Muscle layer of colon (tissue), 2 donors: Measurements from ENCODE around the gene HCN1.

Source experiments
- H3K27ac ChIP-seq: one replicate; pipeline ENCODE4 v1.7.0; 2013; ENCODE audit warnings: low read depth, mild to moderate bottlenecking, low read length, moderate library complexity
- H3K27me3 ChIP-seq, 2 donors: one replicate each; pipeline ENCODE4 v1.7.0; 2013; ENCODE audit warnings: low read length in 2 of 2, mild to moderate bottlenecking in 2 of 2; ENCODE audit not compliant: insufficient read depth in 2 of 2, control insufficient read depth in 1 of 2
- H3K36me3 ChIP-seq: one replicate; pipeline ENCODE4 v1.7.0; 2013; ENCODE audit warnings: mild to moderate bottlenecking, low read length; ENCODE audit not compliant: insufficient read depth
- H3K4me1 ChIP-seq: one replicate; pipeline ENCODE4 v1.7.0; 2013; ENCODE audit warnings: mild to moderate bottlenecking, low read length; ENCODE audit not compliant: insufficient read depth
- H3K4me3 ChIP-seq, 2 donors: one replicate each; pipeline ENCODE4 v1.7.0; 2013; ENCODE audit warnings: low read length in 2 of 2, low read depth in 1 of 2, mild to moderate bottlenecking in 1 of 2, moderate library complexity in 1 of 2
- H3K9ac ChIP-seq: one replicate; pipeline ENCODE4 v1.7.0; 2013; ENCODE audit warnings: low read length
- H3K9me3 ChIP-seq: one replicate; pipeline ENCODE4 v1.7.0; 2013; ENCODE audit warnings: mild to moderate bottlenecking, low read length
- donor health status: abdominal sarcoma.
- donor health status: Adenocarcinoma of cecum.

The HCN1 gene

GRCh38 chr5:45279109-45279508 is 417.1 kb downstream of the HCN1 start:
- no peak overlapping the region for H3K27ac ChIP-seq
- H3K27me3 ChIP-seq = no peaks in the 10 kb centered on the region
- H3K4me1 ChIP-seq = no peaks in the 10 kb centered on the region
- H3K4me3 ChIP-seq = no peak overlapping the region
- no peaks in the 10 kb centered on the region for H3K9me3 ChIP-seq
- H3K36me3 ChIP-seq = no peaks in the 10 kb centered on the region
- H3K9ac ChIP-seq = no peak overlapping the region

- H3K9ac ChIP-seq = no peak overlapping the region
- no peak overlapping the region for H3K4me3 ChIP-seq
- no peaks in the 10 kb centered on the region for H3K27me3 ChIP-seq
- no peaks in the 10 kb centered on the region for H3K9me3 ChIP-seq
- no peak overlapping the region for H3K27ac ChIP-seq
- H3K4me1 ChIP-seq = no peaks in the 10 kb centered on the region
- H3K36me3 ChIP-seq = no peaks in the 10 kb centered on the region
Observed at GRCh38 chr5:45277860-45278259, 418.3 kb downstream of the HCN1 start.

GRCh38 chr5:45274241-45274640 is 421.9 kb downstream of the HCN1 start:
- Histone ChIP-seq H3K9me3 (no peaks in the 10 kb centered on the region), H3K4me1 (no peaks in the 10 kb centered on the region), H3K4me3 (no peak overlapping the region), H3K36me3 (no peaks in the 10 kb centered on the region), H3K27me3 (no peaks in the 10 kb centered on the region), H3K27ac (no peak overlapping the region), H3K9ac (no peak overlapping the region)

GRCh38 chr5:45271626-45272025 is 424.6 kb downstream of the HCN1 start:
- Histone ChIP-seq H3K9me3 (no peaks in the 10 kb centered on the region), H3K9ac (no peak overlapping the region), H3K36me3 (no peaks in the 10 kb centered on the region), H3K27me3 (no peaks in the 10 kb centered on the region), H3K4me1 (no peaks in the 10 kb centered on the region), H3K4me3 (no peak overlapping the region), H3K27ac (no peak overlapping the region)

- Histone ChIP-seq H3K9me3 (no peaks in the 10 kb centered on the region), H3K27me3 (no peaks in the 10 kb centered on the region), H3K27ac (no peak overlapping the region)
Observed at GRCh38 chr5:45264447-45264846, 431.7 kb downstream of the HCN1 start.

GRCh38 chr5:45262061-45262590 is 434.1 kb downstream of the HCN1 start:
- H3K36me3 ChIP-seq = no peaks in the 10 kb centered on the region
- H3K27me3 ChIP-seq = no peaks in the 10 kb centered on the region
- H3K4me1 ChIP-seq = no peaks in the 10 kb centered on the region
- H3K9me3 ChIP-seq = no peaks in the 10 kb centered on the region
- no peak overlapping the region for H3K27ac ChIP-seq
- no peak overlapping the region for H3K4me3 ChIP-seq
- H3K9ac ChIP-seq = no peak overlapping the region

More at GRCh38 chr5:45264447-45264846, 431.7 kb downstream of the HCN1 start:
- no peaks in the 10 kb centered on the region for H3K4me1 ChIP-seq
- H3K36me3 ChIP-seq = no peaks in the 10 kb centered on the region
- no peak overlapping the region for H3K4me3 ChIP-seq
- H3K9ac ChIP-seq = no peak overlapping the region

GRCh38 chr5:45261125-45261524 is 435.1 kb downstream of the HCN1 start:
- no peaks in the 10 kb centered on the region for H3K9me3 ChIP-seq
- H3K4me3 ChIP-seq = no peak overlapping the region
- H3K27me3 ChIP-seq = no peaks in the 10 kb centered on the region
- no peak overlapping the region for H3K9ac ChIP-seq
- no peaks in the 10 kb centered on the region for H3K36me3 ChIP-seq
- H3K27ac ChIP-seq = no peak overlapping the region
- no peaks in the 10 kb centered on the region for H3K4me1 ChIP-seq

- Histone ChIP-seq H3K4me3 (no peak overlapping the region), H3K36me3 (no peaks in the 10 kb centered on the region), H3K9ac (no peak overlapping the region), H3K9me3 (no peaks in the 10 kb centered on the region), H3K27ac (no peak overlapping the region), H3K4me1 (no peaks in the 10 kb centered on the region), H3K27me3 (no peaks in the 10 kb centered on the region)
Observed at GRCh38 chr5:45260292-45260691, 435.9 kb downstream of the HCN1 start.

- no peaks in the 10 kb centered on the region for H3K36me3 ChIP-seq
- H3K9ac ChIP-seq = no peak overlapping the region
- H3K27ac ChIP-seq = no peak overlapping the region
- H3K4me3 ChIP-seq = no peak overlapping the region
- no peaks in the 10 kb centered on the region for H3K4me1 ChIP-seq
- no peaks in the 10 kb centered on the region for H3K9me3 ChIP-seq
- no peaks in the 10 kb centered on the region for H3K27me3 ChIP-seq
Observed at GRCh38 chr5:45252978-45253377, 443.2 kb downstream of the HCN1 start.

GRCh38 chr5:45252541-45252940 is 443.6 kb downstream of the HCN1 start:
- H3K27me3 ChIP-seq = no peaks in the 10 kb centered on the region
- H3K36me3 ChIP-seq = no peaks in the 10 kb centered on the region
- H3K27ac ChIP-seq = no peak overlapping the region
- no peak overlapping the region for H3K4me3 ChIP-seq
- no peaks in the 10 kb centered on the region for H3K4me1 ChIP-seq
- H3K9me3 ChIP-seq = no peaks in the 10 kb centered on the region
- no peak overlapping the region for H3K9ac ChIP-seq

GRCh38 chr5:45225571-45226031 is 470.6 kb downstream of the HCN1 start:
- Histone ChIP-seq H3K9me3 (no peaks in the 10 kb centered on the region), H3K36me3 (no peaks in the 10 kb centered on the region), H3K27ac (no peak overlapping the region), H3K4me1 (no peaks in the 10 kb centered on the region), H3K9ac (no peak overlapping the region), H3K4me3 (no peak overlapping the region), H3K27me3 (no peaks in the 10 kb centered on the region)

GRCh38 chr5:45205403-45205961 is 490.7 kb downstream of the HCN1 start:
- H3K4me3 ChIP-seq = no peak overlapping the region
- no peak overlapping the region for H3K27ac ChIP-seq
- no peaks in the 10 kb centered on the region for H3K9me3 ChIP-seq
- H3K27me3 ChIP-seq = no peaks in the 10 kb centered on the region
- H3K9ac ChIP-seq = no peak overlapping the region
- H3K4me1 ChIP-seq = no peaks in the 10 kb centered on the region
- H3K36me3 ChIP-seq = no peaks in the 10 kb centered on the region
